ENCODE data around the gene DERL3.

Gene DERL3

GRCh38 chr22:23827351-23827995 lies 11.3 kb downstream of the DERL3 start:
- DNase-seq = no peak
- Mint-ChIP-seq H3K4me3 (no peak overlapping the region), H3K4me1 (peaks cover 13% of the 10 kb centered on the region), H3K9me3 (no peaks in the 10 kb centered on the region), H3K27me3 (no peaks in the 10 kb centered on the region), H3K27ac (no peak overlapping the region)
- ATAC-seq = no peak

DNA sequence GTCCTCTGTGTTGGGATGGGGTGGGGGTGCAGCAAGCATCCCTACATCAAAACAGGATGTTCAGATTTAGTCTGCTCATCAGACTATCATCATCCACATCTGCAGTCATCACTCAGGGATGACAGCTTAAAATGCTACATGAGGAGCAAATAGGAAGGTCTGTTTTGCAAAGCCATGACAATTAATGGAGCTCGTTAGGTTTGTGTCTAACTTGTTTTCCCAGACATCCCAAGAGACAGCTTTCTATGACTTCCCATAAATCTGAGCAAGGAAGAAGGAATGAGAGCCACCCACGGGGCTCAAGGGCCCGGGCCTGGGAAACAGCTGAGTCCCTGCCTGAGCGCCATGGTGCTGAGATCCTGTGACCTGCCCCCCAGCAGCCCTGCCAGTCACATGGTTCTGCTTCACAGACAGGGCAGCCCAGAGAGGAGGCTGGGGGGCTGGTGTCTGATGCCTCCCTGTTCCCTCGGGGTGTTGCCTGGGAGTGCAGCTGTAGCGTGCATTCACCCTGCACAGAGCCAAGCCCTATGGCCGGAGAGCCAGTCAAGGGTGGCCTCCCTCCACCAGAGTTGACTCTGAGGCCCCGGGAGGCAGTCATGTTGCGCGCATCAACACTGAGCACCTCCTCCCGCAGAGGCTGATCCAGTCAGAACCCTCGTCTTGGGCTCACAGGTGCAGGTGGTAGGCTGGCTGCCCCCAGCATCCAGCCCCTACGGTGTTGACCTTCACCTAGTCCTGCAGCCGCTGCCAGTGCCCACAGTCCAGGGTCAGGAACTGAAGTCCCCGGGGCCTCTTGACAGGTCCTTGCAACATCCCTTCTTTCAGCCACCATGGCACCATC lies 12.1 kb downstream of the DERL3 start:
- no peak overlapping the region for H3K4me3 Mint-ChIP-seq
- H3K9me3 Mint-ChIP-seq = no peaks in the 10 kb centered on the region
- H3K27me3 Mint-ChIP-seq = no peaks in the 10 kb centered on the region
- ATAC-seq (no peak), DNase-seq (no peak)
- H3K27ac Mint-ChIP-seq = peak overlapping the region; percentile 36 to 91
- H3K4me1 Mint-ChIP-seq = peaks cover 13% of the 10 kb centered on the region

- Mint-ChIP-seq H3K9me3 (no peaks in the 10 kb centered on the region), H3K27me3 (no peaks in the 10 kb centered on the region), H3K4me1 (peaks cover 22% of the 10 kb centered on the region), H3K27ac (peak overlapping the region; percentile 36 to 90), H3K4me3 (no peak overlapping the region)
- no peak for ATAC-seq
- no peak for DNase-seq
Observed at GRCh38 chr22:23825246-23825905, 13.4 kb downstream of the DERL3 start.

- Mint-ChIP-seq H3K27me3 (no peaks in the 10 kb centered on the region), H3K4me3 (no peak overlapping the region), H3K27ac (peak overlapping the region; percentile 31 to 46), H3K4me1 (peaks cover 29% of the 10 kb centered on the region), H3K9me3 (no peaks in the 10 kb centered on the region)
- no peak for DNase-seq
- ATAC-seq = no peak
Observed at GRCh38 chr22:23824476-23825245, 14.1 kb downstream of the DERL3 start.

GRCh38 chr22:23823331-23823791 lies 15.4 kb downstream of the DERL3 start:
- H3K9me3 Mint-ChIP-seq = no peaks in the 10 kb centered on the region
- peaks cover 30% of the 10 kb centered on the region for H3K4me1 Mint-ChIP-seq
- DNase-seq (no peak), ATAC-seq (no peak)
- no peaks in the 10 kb centered on the region for H3K27me3 Mint-ChIP-seq
- no peak overlapping the region for H3K4me3 Mint-ChIP-seq
- H3K27ac Mint-ChIP-seq = no peak overlapping the region

DNA sequence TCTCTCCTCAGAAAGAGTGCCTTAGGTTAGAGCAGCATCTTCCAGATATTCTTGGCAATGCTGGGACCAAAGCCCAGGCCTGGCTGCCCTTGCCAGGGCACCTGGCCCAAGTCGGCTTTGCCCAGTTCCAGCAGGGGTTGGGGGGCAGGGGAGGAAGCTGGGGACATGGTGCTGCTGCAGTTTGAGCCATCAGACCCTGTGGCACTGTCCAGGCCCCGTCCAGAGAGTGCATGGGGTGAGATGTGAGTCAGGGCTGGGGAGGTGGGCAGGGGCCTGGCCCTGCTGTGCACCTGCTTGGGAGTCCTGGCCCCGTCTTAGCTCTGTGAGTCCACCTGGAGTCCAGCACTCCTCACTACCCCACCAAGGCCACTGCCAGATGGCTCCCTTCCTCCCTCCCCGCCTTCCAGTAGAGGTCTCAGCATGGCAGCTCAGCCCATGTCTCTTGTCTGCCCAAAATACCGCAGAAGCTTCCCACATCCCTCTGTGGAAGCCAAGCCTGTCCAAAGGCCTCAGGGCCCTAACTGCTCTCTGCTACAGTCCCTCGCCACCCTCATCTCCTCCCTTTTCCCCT lies 16.6 kb downstream of the DERL3 start:
- no peak overlapping the region for H3K4me3 Mint-ChIP-seq
- no peaks in the 10 kb centered on the region for H3K9me3 Mint-ChIP-seq
- DNase-seq (no peak), ATAC-seq (no peak)
- H3K27ac Mint-ChIP-seq = peak overlapping the region; percentile 63 to 67
- H3K4me1 Mint-ChIP-seq = peaks cover 30% of the 10 kb centered on the region
- no peaks in the 10 kb centered on the region for H3K27me3 Mint-ChIP-seq

DNA sequence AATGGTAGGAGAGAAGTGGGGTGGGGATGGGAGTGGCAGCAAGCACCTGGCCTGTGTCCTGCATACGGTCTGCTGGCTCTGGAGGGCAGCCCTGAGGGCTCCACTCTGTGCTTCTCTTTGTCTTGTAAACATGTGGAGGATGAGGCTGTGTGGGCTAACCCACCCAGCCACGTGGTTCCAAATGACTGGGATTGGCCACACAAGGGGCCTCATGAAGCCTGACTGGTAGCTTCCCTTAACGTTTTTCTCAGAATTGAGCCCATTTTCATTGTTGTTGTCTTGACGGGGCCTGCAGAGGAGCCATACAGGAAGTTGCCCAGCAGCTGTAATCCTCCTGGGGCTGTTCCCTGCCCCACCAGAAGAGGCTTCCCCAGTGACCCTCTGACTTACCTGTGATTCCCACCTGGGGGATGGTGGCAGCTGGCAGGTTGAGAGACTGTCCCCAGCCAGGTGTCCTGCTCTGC lies 18.0 kb downstream of the DERL3 start:
- Mint-ChIP-seq H3K9me3 (no peaks in the 10 kb centered on the region), H3K4me1 (peaks cover 22% of the 10 kb centered on the region), H3K27me3 (no peaks in the 10 kb centered on the region), H3K27ac (peak overlapping the region; percentile 83 to 85), H3K4me3 (peak overlapping the region in 1 of 2 donors; percentile 32)
- DNase-seq (peak in 1 of 2 donors; percentile 63), ATAC-seq (peak; percentile 94)

- Mint-ChIP-seq H3K27me3 (no peaks in the 10 kb centered on the region), H3K9me3 (no peaks in the 10 kb centered on the region), H3K27ac (no peak overlapping the region), H3K4me1 (peaks cover 16% of the 10 kb centered on the region), H3K4me3 (no peak overlapping the region)
- DNase-seq (no peak), ATAC-seq (no peak)
Observed at GRCh38 chr22:23818541-23818940, 20.3 kb downstream of the DERL3 start.

DNA sequence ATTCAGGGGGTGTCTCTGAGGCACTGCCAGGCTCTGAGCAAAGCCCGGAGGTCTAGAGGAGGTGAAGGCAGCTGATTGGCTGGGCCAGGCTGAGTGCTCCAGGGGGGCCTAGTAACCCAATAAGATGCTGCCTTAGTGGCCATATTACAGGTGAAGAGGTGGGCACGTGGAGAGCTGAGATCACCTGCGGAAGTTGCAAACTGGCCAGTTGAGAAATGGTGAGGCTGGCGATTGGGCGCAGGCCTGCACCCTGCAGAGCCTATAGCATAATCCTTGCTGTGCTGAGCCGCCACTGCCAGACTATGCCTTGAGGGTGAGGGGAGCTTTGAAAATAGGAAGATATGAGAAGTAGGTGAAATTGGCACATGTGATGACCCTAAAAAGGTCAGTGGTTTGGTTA lies 21.7 kb downstream of the DERL3 start:
- DNase-seq = no peak
- no peaks in the 10 kb centered on the region for H3K9me3 Mint-ChIP-seq
- ATAC-seq = no peak
- no peak overlapping the region for H3K4me3 Mint-ChIP-seq
- H3K27me3 Mint-ChIP-seq = no peaks in the 10 kb centered on the region
- H3K4me1 Mint-ChIP-seq = peaks cover 16% of the 10 kb centered on the region
- no peak overlapping the region for H3K27ac Mint-ChIP-seq

- no peak for DNase-seq
- H3K27me3 Mint-ChIP-seq = no peaks in the 10 kb centered on the region
- no peak overlapping the region for H3K27ac Mint-ChIP-seq
- H3K4me3 Mint-ChIP-seq = no peak overlapping the region
- no peak for ATAC-seq
- H3K9me3 Mint-ChIP-seq = no peaks in the 10 kb centered on the region
- H3K4me1 Mint-ChIP-seq = peaks cover 16% of the 10 kb centered on the region
Observed at GRCh38 chr22:23816156-23816976, 22.4 kb downstream of the DERL3 start.

- DNase-seq = no peak
- Mint-ChIP-seq H3K27ac (no peak overlapping the region), H3K27me3 (no peaks in the 10 kb centered on the region), H3K9me3 (no peaks in the 10 kb centered on the region), H3K4me3 (no peak overlapping the region), H3K4me1 (peaks cover 10% of the 10 kb centered on the region)
- ATAC-seq = no peak
Observed at GRCh38 chr22:23815541-23816155, 23.2 kb downstream of the DERL3 start.

DNA sequence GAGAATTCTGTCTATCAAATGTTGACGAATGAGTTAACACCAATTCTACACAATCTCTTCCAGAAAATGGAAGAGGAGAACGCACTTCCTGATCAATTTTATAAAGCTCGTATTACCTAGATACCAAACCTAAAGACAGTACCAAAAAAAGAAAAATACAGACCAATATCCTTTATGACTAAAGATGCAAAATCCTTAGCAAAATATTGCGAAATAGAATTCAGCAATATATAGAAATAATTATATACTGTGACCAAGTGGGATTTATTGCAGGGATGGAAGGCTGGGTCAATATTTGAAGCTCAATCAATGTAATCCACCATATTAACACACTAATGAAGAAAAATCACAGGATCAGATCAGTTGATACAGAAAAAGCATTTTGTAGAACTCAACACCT lies 26.4 kb downstream of the DERL3 start:
- no peak overlapping the region for H3K4me3 Mint-ChIP-seq
- H3K27me3 Mint-ChIP-seq = no peaks in the 10 kb centered on the region
- H3K27ac Mint-ChIP-seq = no peak overlapping the region
- ATAC-seq (no peak), DNase-seq (no peak)
- H3K4me1 Mint-ChIP-seq = no peaks in the 10 kb centered on the region
- H3K9me3 Mint-ChIP-seq = no peaks in the 10 kb centered on the region

GRCh38 chr22:23806837-23807236 lies 32.0 kb downstream of the DERL3 start:
- no peaks in the 10 kb centered on the region for H3K9me3 Mint-ChIP-seq
- H3K4me3 Mint-ChIP-seq = no peak overlapping the region
- DNase-seq (no peak), ATAC-seq (no peak)
- H3K4me1 Mint-ChIP-seq = no peaks in the 10 kb centered on the region
- no peaks in the 10 kb centered on the region for H3K27me3 Mint-ChIP-seq
- H3K27ac Mint-ChIP-seq = no peak overlapping the region

GRCh38 chr22:23804781-23805291 lies 34.0 kb downstream of the DERL3 start:
- no peaks in the 10 kb centered on the region for H3K27me3 Mint-ChIP-seq
- no peaks in the 10 kb centered on the region for H3K4me1 Mint-ChIP-seq
- no peak overlapping the region for H3K4me3 Mint-ChIP-seq
- H3K27ac Mint-ChIP-seq = peak overlapping the region in 1 of 2 donors; percentile 8
- no peak for DNase-seq
- ATAC-seq = no peak
- no peaks in the 10 kb centered on the region for H3K9me3 Mint-ChIP-seq

All from stimulated activated naive CD8-positive, alpha-beta T cell treated with anti-CD3 and anti-CD28 coated beads, Interleukin-15, amount 100 ng/mL, for 72 hours (primary cell).